Measurements from ENCODE around the gene PRR23E.

- TF ChIP-seq CTCF (IDR thresholded peaks at IDR 0.05) (no peak), POLR2A (IDR thresholded peaks at IDR 0.05) (no peak), EP300 (IDR thresholded peaks at IDR 0.05) (no peak)
These were observed 42.8 kb downstream of the PRR23E start for GRCh38 chr3:127235706-127236105.
